ENCODE data around the gene HOXA2.

DNA sequence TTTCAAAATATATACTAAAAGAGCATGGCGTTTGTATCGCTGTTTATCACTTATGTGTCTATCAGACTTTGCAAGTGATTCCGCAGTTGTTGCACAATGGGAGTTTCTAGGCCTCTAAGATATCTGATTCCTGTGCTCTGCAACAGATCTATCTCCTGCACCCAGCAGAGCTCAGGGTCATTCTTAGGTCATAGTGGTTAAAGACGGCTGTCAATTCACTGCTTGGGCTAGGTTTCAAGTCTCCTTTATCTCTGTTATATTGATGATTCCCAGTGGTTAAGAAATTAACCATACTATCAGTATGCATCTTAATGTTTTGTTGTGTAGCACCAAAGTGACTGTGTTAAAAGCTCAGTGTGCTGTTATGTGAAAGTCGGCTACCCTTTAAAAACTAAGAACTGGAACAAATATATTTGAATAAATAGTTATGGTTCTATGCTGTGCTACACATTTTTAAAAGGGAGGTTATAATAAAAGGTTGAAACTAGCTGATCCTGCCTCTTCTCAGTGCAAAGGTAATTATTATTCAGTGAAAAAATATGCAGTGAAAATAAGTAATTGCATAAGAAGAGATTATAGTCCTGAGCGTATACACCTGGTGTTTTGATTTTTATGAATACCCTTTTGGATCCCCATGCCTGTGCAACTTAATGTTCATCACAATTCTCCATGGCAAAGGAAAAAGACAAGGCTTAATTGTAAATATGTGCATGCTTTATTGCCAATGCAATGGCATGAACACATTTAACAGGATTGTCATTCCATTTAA is 30.7 kb downstream of the HOXA2 start:
- TF ChIP-seq TARDBP (IDR thresholded peaks at IDR 0.05) (no peak), NFRKB (IDR thresholded peaks at IDR 0.05) (no peak), SP1 (IDR thresholded peaks at IDR 0.05) (no peak), FOXM1 (IDR thresholded peaks at IDR 0.05; ENCODE audit: borderline replicate concordance) (no peak), ELF4 (IDR thresholded peaks at IDR 0.05) (no peak), ARNT (IDR thresholded peaks at IDR 0.05) (no peak), LEF1 (IDR thresholded peaks at IDR 0.05; ENCODE audit: borderline replicate concordance) (no peak), SUZ12 (IDR thresholded peaks at IDR 0.05) (no peak), BHLHE40 (IDR thresholded peaks at IDR 0.05; ENCODE audit: borderline replicate concordance) (no peak), FOXK2 (IDR thresholded peaks at IDR 0.05) (no peak), ZNF384 (IDR thresholded peaks at IDR 0.05) (no peak), FOXA1 (IDR thresholded peaks at IDR 0.05) (no peak), HDGF (IDR thresholded peaks at IDR 0.05; ENCODE audit: borderline replicate concordance) (no peak)
- TF ChIP-seq, protein P1, sequence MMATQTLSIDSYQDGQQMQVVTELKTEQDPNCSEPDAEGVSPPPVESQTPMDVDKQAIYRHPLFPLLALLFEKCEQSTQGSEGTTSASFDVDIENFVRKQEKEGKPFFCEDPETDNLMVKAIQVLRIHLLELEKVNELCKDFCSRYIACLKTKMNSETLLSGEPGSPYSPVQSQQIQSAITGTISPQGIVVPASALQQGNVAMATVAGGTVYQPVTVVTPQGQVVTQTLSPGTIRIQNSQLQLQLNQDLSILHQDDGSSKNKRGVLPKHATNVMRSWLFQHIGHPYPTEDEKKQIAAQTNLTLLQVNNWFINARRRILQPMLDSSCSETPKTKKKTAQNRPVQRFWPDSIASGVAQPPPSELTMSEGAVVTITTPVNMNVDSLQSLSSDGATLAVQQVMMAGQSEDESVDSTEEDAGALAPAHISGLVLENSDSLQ (IDR thresholded peaks at IDR 0.05), result peak; percentile 75
